ENCODE measurements around the gene APC2.

APC2 gene

GRCh38 chr19:1447504-1447903 is 2.4 kb upstream of the APC2 start:
- DNase-seq (ENCODE audit: low spot score) = no peak

- no peak for DNase-seq (ENCODE audit: low spot score)
Observed at GRCh38 chr19:1447944-1448343, 2.0 kb upstream of the APC2 start.

- no peak for DNase-seq (ENCODE audit: low spot score)
Observed at GRCh38 chr19:1450735-1451731, 1.1 kb downstream of the APC2 start.

- DNase-seq (ENCODE audit: low spot score) = no peak
Observed at GRCh38 chr19:1451916-1452801, 2.2 kb downstream of the APC2 start.

GRCh38 chr19:1452802-1453524 is 3.0 kb downstream of the APC2 start:
- no peak for DNase-seq (ENCODE audit: low spot score)

- DNase-seq (ENCODE audit: low spot score) = no peak
Observed at GRCh38 chr19:1453525-1454364, 3.8 kb downstream of the APC2 start.

GRCh38 chr19:1455002-1455335 is 5.0 kb downstream of the APC2 start:
- peak; percentile 20 for DNase-seq (ENCODE audit: low spot score)

- peak; percentile 93 for DNase-seq (ENCODE audit: low spot score)
Observed at GRCh38 chr19:1455336-1456120, 5.6 kb downstream of the APC2 start.

- DNase-seq (ENCODE audit: low spot score) = no peak
Observed at GRCh38 chr19:1456121-1456900, 6.4 kb downstream of the APC2 start.

- no peak for DNase-seq (ENCODE audit: low spot score)
Observed at GRCh38 chr19:1457031-1457739, 7.3 kb downstream of the APC2 start.

- no peak for DNase-seq (ENCODE audit: low spot score)
Observed at GRCh38 chr19:1457892-1458291, 8.0 kb downstream of the APC2 start.

- no peak for DNase-seq (ENCODE audit: low spot score)
Observed at GRCh38 chr19:1459479-1459878, 9.6 kb downstream of the APC2 start.

- DNase-seq (ENCODE audit: low spot score) = no peak
Observed at GRCh38 chr19:1460033-1460995, 10.4 kb downstream of the APC2 start.

GRCh38 chr19:1461862-1462261 is 11.9 kb downstream of the APC2 start:
- DNase-seq (ENCODE audit: low spot score) = no peak

GRCh38 chr19:1465191-1466016 is 15.5 kb downstream of the APC2 start:
- DNase-seq (ENCODE audit: low spot score) = no peak

GRCh38 chr19:1466018-1466460 is 16.1 kb downstream of the APC2 start:
- DNase-seq (ENCODE audit: low spot score) = no peak
